Lung (tissue), 12 donors: ENCODE results near the gene MTAP. TPM values are rescaled to one million over a fixed set of nuclear protein-coding genes. Genes with fewer than 3 reads are reported as not detected.
A peak's percentile ranks its signal among the peaks of the same experiment; 100 is the strongest.

Experiments
- ATAC-seq: fragments of 200-7000 bp; cut with Tn5 transposase; one replicate; pipeline ENCODE4 v1.9.1; 2020; ENCODE audit warnings: moderate number of reproducible peaks; ENCODE audit not compliant: insufficient read depth, low FRiP score
- DNase-seq, 3 donors: peaks; one replicate each; pipeline ENCODE4 v3.0.0-alpha.2; 2013 to 2017
- H3K27ac ChIP-seq, 2 donors: one replicate each; pipeline ENCODE4 v1.5.1; 2013; ENCODE audit warnings: mild to moderate bottlenecking in 2 of 2, moderate library complexity in 2 of 2, control low read depth in 1 of 2, inconsistent platforms in 1 of 2, low read depth in 1 of 2, low read length in 1 of 2
- H3K27me3 ChIP-seq, 3 donors: one replicate each; pipeline ENCODE4 v1.5.1; 2013; ENCODE audit warnings: low read length in 2 of 3; ENCODE audit not compliant: control insufficient read depth in 3 of 3, insufficient read depth in 3 of 3
- H3K36me3 ChIP-seq, 4 donors: one replicate each; pipeline ENCODE4 v1.5.1; 2013; ENCODE audit warnings: low read length in 4 of 4, mild to moderate bottlenecking in 1 of 4, moderate library complexity in 1 of 4; ENCODE audit not compliant: control insufficient read depth in 4 of 4, insufficient read depth in 4 of 4
- H3K4me1 ChIP-seq, 5 donors: one replicate each; pipeline ENCODE4 v1.5.1; 2013; ENCODE audit warnings: low read length in 5 of 5, mild to moderate bottlenecking in 2 of 5, moderate library complexity in 1 of 5; ENCODE audit not compliant: control insufficient read depth in 5 of 5, insufficient read depth in 5 of 5
- H3K4me3 ChIP-seq: one replicate; pipeline ENCODE4 v1.5.1; 2013; ENCODE audit warnings: mild to moderate bottlenecking, control low read depth, moderate library complexity
- H3K9ac ChIP-seq, 2 donors: one replicate each; pipeline ENCODE4 v1.5.1; 2013; ENCODE audit warnings: low read length in 2 of 2, control low read depth in 1 of 2; ENCODE audit not compliant: insufficient read depth in 1 of 2
- H3K9me3 ChIP-seq, 4 donors: one replicate each; pipeline ENCODE4 v1.5.1; 2013; ENCODE audit warnings: low read length in 3 of 4, mild to moderate bottlenecking in 1 of 4, moderate library complexity in 1 of 4; ENCODE audit not compliant: control insufficient read depth in 4 of 4, insufficient read depth in 3 of 4
- WGBS, 2 donors: extraction: QIAGEN DNeasy Blood & Tissue Kit; methylation state at CpG; one replicate each; pipeline ENCODE4 v1.1.7; 2013; 5-methylcytosine and 5-hydroxymethylcytosine counted together
- polyA plus RNA-seq, 2 donors: library from polyadenylated mRNA; stranded (reverse); fragments of 200-250 nt; gene quantifications; one replicate each; pipeline ENCODE4 v1.2.1, GENCODE V29; 2013
- total RNA-seq, 2 donors: library from RNA; depleted of rRNA in 1 of 2; stranded (reverse); fragments of >200 nt in 1 of 2; gene quantifications; one replicate each; pipeline ENCODE4 v1.2.1, GENCODE V29; 2014 to 2021
- TF ChIP-seq, protein P1 (sequence below): IDR thresholded peaks from 2 replicates; pipeline ENCODE4 v1.5.1; 2012; ENCODE audit warnings: mild to moderate bottlenecking; ENCODE audit errors: control extremely low read depth, extremely low read depth
- donor health status: control.
- donor health status: control.
- donor health status: Bipolar disorder and iron deficiency.
- donor health status: healthy.
- donor health status: DM: yes; HTN: yes; CAD: no.

MTAP gene
- total and polyA plus RNA-seq, 4 donors, result 10.0 to 31.5 (median 18.8) TPM

DNA sequence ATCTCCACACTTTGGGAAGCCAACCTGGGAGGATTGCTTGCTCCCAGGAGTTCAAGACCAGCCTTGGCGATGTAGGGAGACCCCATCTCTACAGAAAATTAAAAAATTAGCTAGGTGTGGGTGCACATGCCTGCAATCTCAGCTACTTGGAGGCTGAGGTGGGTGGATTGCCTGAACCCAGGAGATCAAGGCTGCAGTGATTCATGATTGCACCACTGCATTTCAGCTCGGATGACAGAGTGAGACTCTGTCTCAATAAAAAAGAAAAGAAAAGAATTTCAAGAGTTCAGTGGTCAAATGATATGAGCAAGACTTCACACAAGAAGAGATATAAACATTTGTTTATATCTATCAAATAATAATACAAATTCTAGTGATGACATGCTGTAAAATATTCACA is 23.0 kb upstream of the MTAP start:
- Histone ChIP-seq H3K27me3 (peaks cover 0 to 36% (median 0%) of the 10 kb centered on the region in 3 donors), H3K27ac (no peak overlapping the region), H3K4me3 (no peak overlapping the region), H3K9ac (no peak overlapping the region), H3K4me1 (peaks cover 0 to 1% (median 0%) of the 10 kb centered on the region in 5 donors), H3K9me3 (no peaks in the 10 kb centered on the region), H3K36me3 (no peaks in the 10 kb centered on the region)
- no peak for DNase-seq
- ATAC-seq, result no peak
- TF ChIP-seq, protein P1, sequence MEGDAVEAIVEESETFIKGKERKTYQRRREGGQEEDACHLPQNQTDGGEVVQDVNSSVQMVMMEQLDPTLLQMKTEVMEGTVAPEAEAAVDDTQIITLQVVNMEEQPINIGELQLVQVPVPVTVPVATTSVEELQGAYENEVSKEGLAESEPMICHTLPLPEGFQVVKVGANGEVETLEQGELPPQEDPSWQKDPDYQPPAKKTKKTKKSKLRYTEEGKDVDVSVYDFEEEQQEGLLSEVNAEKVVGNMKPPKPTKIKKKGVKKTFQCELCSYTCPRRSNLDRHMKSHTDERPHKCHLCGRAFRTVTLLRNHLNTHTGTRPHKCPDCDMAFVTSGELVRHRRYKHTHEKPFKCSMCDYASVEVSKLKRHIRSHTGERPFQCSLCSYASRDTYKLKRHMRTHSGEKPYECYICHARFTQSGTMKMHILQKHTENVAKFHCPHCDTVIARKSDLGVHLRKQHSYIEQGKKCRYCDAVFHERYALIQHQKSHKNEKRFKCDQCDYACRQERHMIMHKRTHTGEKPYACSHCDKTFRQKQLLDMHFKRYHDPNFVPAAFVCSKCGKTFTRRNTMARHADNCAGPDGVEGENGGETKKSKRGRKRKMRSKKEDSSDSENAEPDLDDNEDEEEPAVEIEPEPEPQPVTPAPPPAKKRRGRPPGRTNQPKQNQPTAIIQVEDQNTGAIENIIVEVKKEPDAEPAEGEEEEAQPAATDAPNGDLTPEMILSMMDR, result no peak
- 55 to 76% methylated on average over 2 of the region's 2 CpGs for WGBS, 2 donors

DNA sequence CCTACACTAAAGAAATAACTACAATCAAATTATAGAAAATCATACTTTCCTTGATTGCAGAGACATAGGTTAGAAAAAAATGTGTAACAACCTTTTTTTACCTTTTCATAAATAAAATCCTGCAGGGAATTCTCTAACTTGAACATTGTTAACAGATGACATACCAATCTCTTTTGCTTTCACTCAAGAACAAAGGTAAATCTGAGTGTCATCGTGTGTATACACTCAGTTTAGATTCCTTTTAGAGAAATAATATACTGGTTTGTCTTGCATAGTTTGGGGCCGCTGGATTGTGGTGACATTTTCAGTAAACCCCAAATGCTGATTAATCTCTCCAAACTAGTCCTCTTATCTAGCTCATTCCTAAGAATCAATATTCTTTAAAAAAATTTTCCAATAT is 20.8 kb upstream of the MTAP start:
- ATAC-seq, result no peak
- H3K9ac ChIP-seq, result no peak overlapping the region
- peaks cover 0 to 30% (median 3%) of the 10 kb centered on the region in 3 donors for H3K27me3 ChIP-seq

DNA sequence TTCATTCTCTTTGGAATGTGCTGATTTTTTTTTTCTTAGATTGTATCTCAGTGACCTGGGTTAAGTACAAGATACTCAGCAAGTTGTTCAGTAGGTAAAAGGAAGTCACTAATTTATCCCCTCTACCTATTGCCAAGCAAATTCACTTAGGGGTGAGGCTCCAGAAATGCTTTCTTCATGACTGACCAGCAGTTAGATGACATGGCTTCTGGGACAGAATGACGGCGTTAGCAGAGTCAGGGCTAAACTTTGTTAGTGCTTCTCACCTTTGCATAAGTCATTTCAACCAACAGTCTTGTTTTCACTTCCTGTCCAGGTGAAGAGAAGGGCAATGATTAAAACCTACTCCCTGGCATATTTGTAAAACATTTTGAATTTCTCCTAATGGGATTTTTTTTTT is 20.2 kb upstream of the MTAP start:
- ATAC-seq (no peak), DNase-seq (no peak)
- Histone ChIP-seq H3K27me3 (peaks cover 0 to 26% (median 3%) of the 10 kb centered on the region in 3 donors), H3K36me3 (no peaks in the 10 kb centered on the region), H3K4me3 (no peak overlapping the region), H3K9ac (no peak overlapping the region), H3K9me3 (no peaks in the 10 kb centered on the region), H3K4me1 (peaks cover 0 to 1% (median 0%) of the 10 kb centered on the region in 5 donors), H3K27ac (no peak overlapping the region)
- TF ChIP-seq, protein P1, result no peak
- 67 to 87% methylated on average over 2 of the region's 2 CpGs for WGBS, 2 donors

More for the DNA sequence above, 20.8 kb upstream of the MTAP start:
- no peak overlapping the region for H3K4me3 ChIP-seq
- no peak for DNase-seq
- no peaks in the 10 kb centered on the region for H3K36me3 ChIP-seq
- H3K4me1 ChIP-seq, result peaks cover 0 to 1% (median 0%) of the 10 kb centered on the region in 5 donors
- 82 to 85% methylated on average over 2 of the region's 2 CpGs for WGBS, 2 donors
- TF ChIP-seq, protein P1, result no peak
- H3K9me3 ChIP-seq, result no peaks in the 10 kb centered on the region
- H3K27ac ChIP-seq, result no peak overlapping the region

DNA sequence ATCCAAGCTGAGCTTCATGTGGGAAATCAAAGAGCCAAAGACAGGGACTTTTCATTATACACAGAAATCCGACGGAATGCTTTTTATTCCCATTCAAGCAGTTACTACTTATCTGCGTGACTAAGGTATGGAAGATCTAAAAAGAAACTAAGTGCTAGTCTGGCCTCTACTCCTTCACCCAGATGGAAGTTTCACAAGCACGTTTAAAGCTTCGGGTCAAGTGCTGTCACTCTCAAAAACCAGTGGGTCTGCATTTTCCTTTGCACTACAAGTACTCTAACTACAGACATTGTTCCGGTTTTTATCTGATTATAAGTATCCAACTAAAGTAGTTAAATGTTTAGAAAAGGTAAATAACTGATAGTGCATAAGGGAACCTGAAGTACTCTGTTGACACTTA is 13.7 kb upstream of the MTAP start:
- Histone ChIP-seq H3K27me3 (peaks cover 0 to 36% (median 12%) of the 10 kb centered on the region in 3 donors), H3K9ac (no peak overlapping the region), H3K4me1 (no peaks in the 10 kb centered on the region), H3K36me3 (no peaks in the 10 kb centered on the region), H3K27ac (no peak overlapping the region), H3K4me3 (no peak overlapping the region), H3K9me3 (no peaks in the 10 kb centered on the region)
- 53 to 64% methylated on average over 6 of the region's 6 CpGs for WGBS, 2 donors
- TF ChIP-seq, protein P1, result no peak
- ATAC-seq (no peak), DNase-seq (peak; percentile 40 to 79 (median 40))
